SK-N-SH (cell line): ENCODE data around the gene IL1R1.

Source experiments
- CHD2 ChIP-seq: fragments of 150-350 bp; IDR thresholded peaks from 2 replicates; pipeline ENCODE4 v1.6.1; 2018; ENCODE audit warnings: low read length; ENCODE audit not compliant: partially characterized antibody
- EZH2phosphoT487 ChIP-seq: fragments of 200-600 bp; sonication (generic); IDR thresholded peaks from 2 replicates; pipeline ENCODE4 v1.6.1; 2017; ENCODE audit warnings: low read depth, mixed run types, mild to moderate bottlenecking, antibody characterized with exemption, moderate library complexity, borderline replicate concordance
- FOXM1 ChIP-seq: IDR thresholded peaks from 2 replicates; pipeline ENCODE4 v1.4.0; 2012; ENCODE audit warnings: low read depth, mild to moderate bottlenecking
- GABPA ChIP-seq: IDR thresholded peaks from 2 replicates; pipeline ENCODE4 v1.4.0; 2012; ENCODE audit warnings: low read depth, mild to moderate bottlenecking
- JUND ChIP-seq: IDR thresholded peaks from 2 replicates; pipeline ENCODE4 v1.4.0; 2012
- POLR2AphosphoS5 ChIP-seq: IDR thresholded peaks from 2 replicates; pipeline ENCODE4 v1.6.1; 2012; ENCODE audit warnings: low read depth, low read length
- RCOR1 ChIP-seq: fragments of 150-350 bp; IDR thresholded peaks from 2 replicates; pipeline ENCODE4 v1.6.1; 2017; ENCODE audit warnings: antibody characterized with exemption, low read length
- RXRA ChIP-seq: IDR thresholded peaks from 2 replicates; pipeline ENCODE4 v1.4.0; 2012; ENCODE audit warnings: low read depth, mild to moderate bottlenecking, borderline replicate concordance
- TAF1 ChIP-seq: IDR thresholded peaks from 2 replicates; pipeline ENCODE4 v1.6.1; 2012; ENCODE audit warnings: low read depth, mild to moderate bottlenecking, low read length, moderate library complexity, borderline replicate concordance
- TCF12 ChIP-seq: IDR thresholded peaks from 2 replicates; pipeline ENCODE4 v1.4.0; 2012
- TF ChIP-seq, protein P1 (sequence below): fragments of 150-350 bp; IDR thresholded peaks from 2 replicates; pipeline ENCODE4 v1.6.1; 2017; ENCODE audit warnings: antibody characterized with exemption, low read length, low read depth, borderline replicate concordance
- TF ChIP-seq, protein P2 (sequence below): fragments of 200-600 bp; sonication (generic); IDR thresholded peaks from 2 replicates; pipeline ENCODE4 v1.6.1; 2017; ENCODE audit warnings: antibody characterized with exemption, mild to moderate bottlenecking, moderate library complexity

DNA sequence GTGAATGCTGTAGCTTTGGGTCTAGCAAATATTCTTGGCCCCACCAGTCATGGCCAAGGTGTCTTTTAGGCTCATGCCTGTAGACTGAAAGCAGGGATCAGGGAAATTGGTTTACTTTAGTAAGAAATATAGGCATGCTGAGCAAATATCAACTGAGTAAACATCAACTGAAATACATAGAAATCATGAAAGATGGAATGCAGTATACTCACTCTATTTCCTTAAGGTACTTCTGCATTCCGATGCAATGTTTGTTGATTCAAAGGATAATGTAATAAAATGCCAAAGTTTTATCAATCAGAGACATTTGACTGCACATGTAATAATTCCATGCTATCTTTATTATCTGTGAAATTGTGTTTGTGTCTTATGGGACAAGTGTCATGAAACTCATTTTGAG, 19.6 kb upstream of the IL1R1 start:
- TF ChIP-seq GABPA (no peak), EZH2phosphoT487 (no peak), POLR2AphosphoS5 (no peak), RXRA (no peak), CHD2 (no peak), FOXM1 (no peak), RCOR1 (no peak), JUND (no peak), TAF1 (no peak), TCF12 (no peak)
- TF ChIP-seq, protein P1, sequence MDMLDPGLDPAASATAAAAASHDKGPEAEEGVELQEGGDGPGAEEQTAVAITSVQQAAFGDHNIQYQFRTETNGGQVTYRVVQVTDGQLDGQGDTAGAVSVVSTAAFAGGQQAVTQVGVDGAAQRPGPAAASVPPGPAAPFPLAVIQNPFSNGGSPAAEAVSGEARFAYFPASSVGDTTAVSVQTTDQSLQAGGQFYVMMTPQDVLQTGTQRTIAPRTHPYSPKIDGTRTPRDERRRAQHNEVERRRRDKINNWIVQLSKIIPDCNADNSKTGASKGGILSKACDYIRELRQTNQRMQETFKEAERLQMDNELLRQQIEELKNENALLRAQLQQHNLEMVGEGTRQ, result no peak
- TF ChIP-seq, protein P2, sequence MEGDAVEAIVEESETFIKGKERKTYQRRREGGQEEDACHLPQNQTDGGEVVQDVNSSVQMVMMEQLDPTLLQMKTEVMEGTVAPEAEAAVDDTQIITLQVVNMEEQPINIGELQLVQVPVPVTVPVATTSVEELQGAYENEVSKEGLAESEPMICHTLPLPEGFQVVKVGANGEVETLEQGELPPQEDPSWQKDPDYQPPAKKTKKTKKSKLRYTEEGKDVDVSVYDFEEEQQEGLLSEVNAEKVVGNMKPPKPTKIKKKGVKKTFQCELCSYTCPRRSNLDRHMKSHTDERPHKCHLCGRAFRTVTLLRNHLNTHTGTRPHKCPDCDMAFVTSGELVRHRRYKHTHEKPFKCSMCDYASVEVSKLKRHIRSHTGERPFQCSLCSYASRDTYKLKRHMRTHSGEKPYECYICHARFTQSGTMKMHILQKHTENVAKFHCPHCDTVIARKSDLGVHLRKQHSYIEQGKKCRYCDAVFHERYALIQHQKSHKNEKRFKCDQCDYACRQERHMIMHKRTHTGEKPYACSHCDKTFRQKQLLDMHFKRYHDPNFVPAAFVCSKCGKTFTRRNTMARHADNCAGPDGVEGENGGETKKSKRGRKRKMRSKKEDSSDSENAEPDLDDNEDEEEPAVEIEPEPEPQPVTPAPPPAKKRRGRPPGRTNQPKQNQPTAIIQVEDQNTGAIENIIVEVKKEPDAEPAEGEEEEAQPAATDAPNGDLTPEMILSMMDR, result no peak
